Natural killer cell (primary cell): Measurements from ENCODE around the gene CDC42EP1. TPM values are rescaled to one million over a fixed set of nuclear protein-coding genes. Genes with fewer than 3 reads are reported as not detected.
A peak's percentile ranks its signal among the peaks of the same experiment; 100 is the strongest.
"Not testable (repeated sequence)": the region's sequence is repeated elsewhere in the genome, so short reads cannot be mapped to it uniquely, and the experiment has no call there.

Source experiments
- ATAC-seq, 3 donors: fragments of 150-1000 bp in 2 of 3; fragments of 200-7000 bp in 1 of 3; cut with Tn5 transposase; 1 replicate in 1 of 3; 2 replicates in 2 of 3; pipeline ENCODE4 v1.10.0; 2021; ENCODE audit warnings: mild to moderate bottlenecking in 2 of 3, moderate library complexity in 2 of 3
- DNase-seq, 2 donors: peaks; one replicate each; pipeline versions ENCODE4 v3.0.0 to v3.0.0-alpha.2; 2013 to 2021; ENCODE audit warnings: mixed read lengths in 1 of 2
- H3K27ac ChIP-seq: one replicate; pipeline ENCODE4 v1.5.1; 2013; ENCODE audit warnings: mild to moderate bottlenecking, low read length
- H3K27me3 ChIP-seq: one replicate; pipeline ENCODE4 v1.6.1; 2013; ENCODE audit warnings: low read length; ENCODE audit not compliant: control insufficient read depth, insufficient read depth
- H3K36me3 ChIP-seq: one replicate; pipeline ENCODE4 v1.6.1; 2013; ENCODE audit warnings: low read length; ENCODE audit not compliant: control insufficient read depth, insufficient read depth
- H3K4me1 ChIP-seq: one replicate; pipeline ENCODE4 v1.6.1; 2013; ENCODE audit warnings: low read length; ENCODE audit not compliant: control insufficient read depth, insufficient read depth
- H3K4me3 ChIP-seq: one replicate; pipeline ENCODE4 v1.5.1; 2013; ENCODE audit warnings: low read length
- H3K9me3 ChIP-seq: one replicate; pipeline ENCODE4 v1.6.1; 2013; ENCODE audit warnings: low read length; ENCODE audit not compliant: control insufficient read depth, insufficient read depth
- H3K27ac Mint-ChIP-seq, 2 donors: one replicate each; pipeline ENCODE4 v1.8.0; 2022; ENCODE audit warnings: mild to moderate bottlenecking in 2 of 2, mixed read lengths in 2 of 2, moderate library complexity in 1 of 2
- H3K27me3 Mint-ChIP-seq, 2 donors: one replicate each; pipeline ENCODE4 v1.8.0; 2022; ENCODE audit warnings: low read depth in 2 of 2, mixed read lengths in 2 of 2
- H3K36me3 Mint-ChIP-seq: one replicate; pipeline ENCODE4 v1.8.0; 2022; ENCODE audit warnings: mixed read lengths
- H3K4me1 Mint-ChIP-seq, 2 donors: one replicate each; pipeline ENCODE4 v1.8.0; 2022; ENCODE audit warnings: mixed read lengths in 2 of 2
- H3K4me3 Mint-ChIP-seq: one replicate; pipeline ENCODE4 v1.8.0; 2022; ENCODE audit warnings: mild to moderate bottlenecking, moderate library complexity, mixed read lengths
- H3K9me3 Mint-ChIP-seq, 2 donors: one replicate each; pipeline ENCODE4 v1.8.0; 2022; ENCODE audit warnings: mixed read lengths in 2 of 2
- WGBS: methylation state at CpG from one replicate; pipeline ENCODE4 v1.1.7; 2013; ENCODE audit warnings: missing lambda C conversion rate; ENCODE audit not compliant: insufficient coverage; 5-methylcytosine and 5-hydroxymethylcytosine counted together
- intact Hi-C: fragments of 100-400 bp; cut with micrococcal nuclease; formaldehyde crosslinking; loops from one replicate; pipeline ENCODE4 v1.14.2; 2022
- total RNA-seq, 4 donors: library from RNA; stranded (reverse); fragments of 120-200 nt in 1 of 4; gene quantifications; one replicate each; pipeline versions ENCODE4 v1.2.3 to v1.2.4, GENCODE V29; 2013 to 2022
- TF ChIP-seq, protein P1 (sequence below): fragments of 200-600 bp; IDR thresholded peaks from one replicate; pipeline ENCODE4 v1.8.0; 2022; ENCODE audit warnings: antibody characterized with exemption

The CDC42EP1 gene
- total RNA-seq, 3 donors from 2014 or later (not counting 1 experiment from before 2014, with no cell fraction given) = 0.27 to 0.78 TPM; not detected in 1

DNA sequence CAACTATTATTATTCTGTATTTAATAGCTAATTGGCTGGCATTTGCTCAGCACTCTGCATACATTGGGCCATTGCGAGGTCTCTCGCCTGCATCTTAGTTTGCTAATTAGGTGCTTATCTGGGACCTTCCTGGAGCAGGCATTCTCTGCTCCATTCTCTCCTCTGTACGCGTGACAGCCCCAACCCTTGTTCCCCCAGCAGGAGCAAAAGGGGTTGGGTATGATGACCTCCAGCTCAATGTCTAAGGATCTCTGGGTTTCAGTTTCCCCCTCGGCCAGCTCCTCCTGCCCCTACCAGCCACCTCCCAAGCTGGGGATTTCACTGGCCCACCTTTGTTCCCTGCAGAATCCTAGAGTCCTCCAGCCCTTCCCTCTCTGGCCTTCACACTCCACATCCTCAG, 29.4 kb downstream of the CDC42EP1 start:
- WGBS = 87% methylated on average over 5 of the region's 5 CpGs
- no peaks in the 10 kb centered on the region for H3K9me3 ChIP-seq
- no peaks in the 10 kb centered on the region for H3K27me3 ChIP-seq

DNA sequence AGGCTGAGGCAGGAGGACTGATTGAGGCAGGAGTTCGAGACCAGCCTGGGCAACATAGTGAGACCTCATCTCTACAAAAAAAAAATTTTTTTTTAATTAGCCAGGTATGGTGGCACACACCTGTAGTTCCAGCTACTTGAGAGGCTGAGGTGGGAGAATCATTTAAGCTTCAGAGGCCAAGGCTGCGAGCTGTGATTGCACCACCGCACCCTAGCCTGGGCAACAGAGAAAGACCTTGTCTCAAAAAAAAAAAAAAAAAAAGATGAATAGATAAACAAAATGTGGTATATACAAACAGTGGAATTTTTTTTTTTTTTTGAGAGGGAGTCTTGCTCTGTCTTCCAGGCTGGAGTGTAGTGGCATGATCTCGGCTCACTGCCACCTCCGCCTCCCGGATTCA, 30.8 kb downstream of the CDC42EP1 start:
- peaks cover 11 to 12% of the 10 kb centered on the region in 2 donors for H3K4me1 Mint-ChIP-seq
- DNase-seq, intact Hi-C loops, H3K4me3 ChIP-seq, H3K9me3 ChIP-seq, H3K27me3 Mint-ChIP-seq, ATAC-seq, H3K36me3 Mint-ChIP-seq, H3K36me3 ChIP-seq, H3K4me3 Mint-ChIP-seq, H3K27ac Mint-ChIP-seq, H3K27me3 ChIP-seq, H3K27ac ChIP-seq, H3K9me3 Mint-ChIP-seq: not testable (repeated sequence)
- 94% methylated on average over 3 of the region's 6 CpGs for WGBS
- peaks cover 11% of the 10 kb centered on the region for H3K4me1 ChIP-seq

More for the DNA sequence above, 29.4 kb downstream of the CDC42EP1 start:
- ATAC-seq (no peak), DNase-seq (no peak)
- H3K4me3 Mint-ChIP-seq = no peak overlapping the region
- H3K9me3 Mint-ChIP-seq = no peaks in the 10 kb centered on the region
- intact Hi-C loops = no loop called here
- H3K4me1 Mint-ChIP-seq = peaks cover 11 to 12% of the 10 kb centered on the region in 2 donors
- Histone ChIP-seq H3K27ac (peak overlapping the region; percentile 15), H3K4me3 (no peak overlapping the region), H3K4me1 (peaks cover 11% of the 10 kb centered on the region), H3K36me3 (no peaks in the 10 kb centered on the region)
- H3K27ac Mint-ChIP-seq = no peak overlapping the region
- H3K36me3 Mint-ChIP-seq = no peaks in the 10 kb centered on the region
- H3K27me3 Mint-ChIP-seq = peaks cover 0 to 7% of the 10 kb centered on the region in 2 donors
- TF ChIP-seq, protein P1, sequence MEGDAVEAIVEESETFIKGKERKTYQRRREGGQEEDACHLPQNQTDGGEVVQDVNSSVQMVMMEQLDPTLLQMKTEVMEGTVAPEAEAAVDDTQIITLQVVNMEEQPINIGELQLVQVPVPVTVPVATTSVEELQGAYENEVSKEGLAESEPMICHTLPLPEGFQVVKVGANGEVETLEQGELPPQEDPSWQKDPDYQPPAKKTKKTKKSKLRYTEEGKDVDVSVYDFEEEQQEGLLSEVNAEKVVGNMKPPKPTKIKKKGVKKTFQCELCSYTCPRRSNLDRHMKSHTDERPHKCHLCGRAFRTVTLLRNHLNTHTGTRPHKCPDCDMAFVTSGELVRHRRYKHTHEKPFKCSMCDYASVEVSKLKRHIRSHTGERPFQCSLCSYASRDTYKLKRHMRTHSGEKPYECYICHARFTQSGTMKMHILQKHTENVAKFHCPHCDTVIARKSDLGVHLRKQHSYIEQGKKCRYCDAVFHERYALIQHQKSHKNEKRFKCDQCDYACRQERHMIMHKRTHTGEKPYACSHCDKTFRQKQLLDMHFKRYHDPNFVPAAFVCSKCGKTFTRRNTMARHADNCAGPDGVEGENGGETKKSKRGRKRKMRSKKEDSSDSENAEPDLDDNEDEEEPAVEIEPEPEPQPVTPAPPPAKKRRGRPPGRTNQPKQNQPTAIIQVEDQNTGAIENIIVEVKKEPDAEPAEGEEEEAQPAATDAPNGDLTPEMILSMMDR = no peak

DNA sequence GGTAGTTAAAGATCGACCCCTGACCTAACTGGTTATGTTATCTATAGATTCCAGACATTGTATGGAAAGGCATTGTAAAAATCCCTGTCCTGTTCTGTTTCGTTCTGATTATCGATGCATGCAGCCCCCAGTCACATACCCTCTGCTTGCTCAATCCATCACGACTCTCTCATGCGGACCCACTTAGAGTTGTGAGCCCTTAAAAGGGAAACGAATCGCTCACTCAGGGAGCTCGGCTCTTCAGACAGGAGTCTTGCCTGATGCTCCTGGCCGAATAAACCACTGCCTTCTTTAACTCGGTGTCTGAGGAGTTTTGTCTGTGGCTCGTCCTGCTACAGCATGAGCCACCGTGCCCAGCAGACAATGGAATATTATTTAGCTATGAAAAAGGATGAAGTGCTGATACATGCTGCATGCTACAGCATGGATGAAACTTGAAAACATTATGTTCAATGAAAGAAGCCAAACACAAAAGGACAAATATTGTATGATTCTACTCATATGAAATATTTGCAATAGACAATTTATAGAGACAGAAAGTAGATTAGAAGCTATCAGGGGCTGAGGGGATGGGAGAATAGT, 31.6 kb downstream of the CDC42EP1 start:
- Histone ChIP-seq H3K4me1 (peaks cover 11% of the 10 kb centered on the region), H3K27me3 (no peaks in the 10 kb centered on the region), H3K4me3 (peak overlapping the region; percentile 7), H3K36me3 (no peaks in the 10 kb centered on the region), H3K9me3 (no peaks in the 10 kb centered on the region), H3K27ac (peak overlapping the region; percentile 12)
- H3K27ac Mint-ChIP-seq = peak overlapping the region; percentile 61 to 70
- WGBS = 88% methylated on average over 11 of the region's 12 CpGs
- intact Hi-C loops = loop anchor here (1.0 kb wide), 2 partner anchors 16 to 53 kb away; partner anchors contain the start of gene GGA1
- TF ChIP-seq, protein P1 = no peak
- H3K9me3 Mint-ChIP-seq = no peaks in the 10 kb centered on the region
- peaks cover 11 to 12% of the 10 kb centered on the region in 2 donors for H3K4me1 Mint-ChIP-seq
- peaks cover 0 to 3% of the 10 kb centered on the region in 2 donors for H3K27me3 Mint-ChIP-seq
- ATAC-seq (no peak), DNase-seq (no peak)
- H3K4me3 Mint-ChIP-seq = peak overlapping the region; percentile 85
- no peaks in the 10 kb centered on the region for H3K36me3 Mint-ChIP-seq

DNA sequence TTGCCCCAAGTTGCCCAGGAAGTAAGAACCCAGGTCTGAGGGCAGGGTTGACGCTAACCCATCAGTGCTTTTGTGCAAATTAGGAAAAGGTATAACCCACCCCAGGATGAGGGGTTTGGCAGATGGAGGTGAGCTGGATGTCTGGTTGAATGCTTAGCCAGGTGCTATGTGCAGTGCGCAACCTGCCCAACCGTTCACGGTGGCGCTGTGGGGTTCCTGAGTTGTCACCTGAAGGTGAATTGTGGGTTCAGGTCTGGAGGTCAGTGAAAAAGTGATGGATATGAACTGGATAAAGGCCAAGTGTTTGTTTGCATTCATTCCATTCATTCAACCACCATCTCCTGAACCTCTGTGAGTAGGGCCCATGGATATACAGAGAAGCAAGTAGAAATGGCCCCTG, 34.0 kb downstream of the CDC42EP1 start:
- H3K27ac ChIP-seq = no peak overlapping the region
- Mint-ChIP-seq H3K36me3 (no peaks in the 10 kb centered on the region), H3K27me3 (no peaks in the 10 kb centered on the region), H3K9me3 (no peaks in the 10 kb centered on the region), H3K27ac (no peak overlapping the region), H3K4me3 (no peak overlapping the region), H3K4me1 (peaks cover 11 to 12% of the 10 kb centered on the region in 2 donors)
- TF ChIP-seq, protein P1 = no peak
- H3K27me3 ChIP-seq = no peaks in the 10 kb centered on the region
- peaks cover 11% of the 10 kb centered on the region for H3K4me1 ChIP-seq
- no peak overlapping the region for H3K4me3 ChIP-seq
- ATAC-seq (no peak), DNase-seq (no peak)
- H3K9me3 ChIP-seq = no peaks in the 10 kb centered on the region
- no peaks in the 10 kb centered on the region for H3K36me3 ChIP-seq
- intact Hi-C loops = no loop called here
- WGBS = 93% methylated on average over 5 of the region's 5 CpGs
